Middle frontal gyrus (tissue), 1 donor: Measurements from ENCODE around the gene MNT.

ENCODE experiments used
- DNase-seq: peaks from one replicate; pipeline ENCODE4 v3.0.0-alpha.2; 2015; ENCODE audit warnings: low spot score; ENCODE audit errors: extremely low spot score

MNT gene

GRCh38 chr17:2383628-2384167, 17.2 kb downstream of the MNT start:
- DNase-seq, result no peak

- DNase-seq, result no peak
Observed at GRCh38 chr17:2380950-2381649, 19.8 kb downstream of the MNT start.

- no peak for DNase-seq
Observed at GRCh38 chr17:2380226-2380922, 20.5 kb downstream of the MNT start.

GRCh38 chr17:2379489-2380225, 21.2 kb downstream of the MNT start:
- no peak for DNase-seq

- DNase-seq, result no peak
Observed at GRCh38 chr17:2378905-2379304, 22.0 kb downstream of the MNT start.

GRCh38 chr17:2377659-2378058, 23.2 kb downstream of the MNT start:
- DNase-seq, result peak; percentile 7

- no peak for DNase-seq
Observed at GRCh38 chr17:2376107-2376506, 24.8 kb downstream of the MNT start.

- DNase-seq, result no peak
Observed at GRCh38 chr17:2375406-2375805, 25.5 kb downstream of the MNT start.

- no peak for DNase-seq
Observed at GRCh38 chr17:2374549-2375285, 26.1 kb downstream of the MNT start.

- DNase-seq, result no peak
Observed at GRCh38 chr17:2373179-2373578, 27.7 kb downstream of the MNT start.

- no peak for DNase-seq
Observed at GRCh38 chr17:2372681-2373080, 28.2 kb downstream of the MNT start.

GRCh38 chr17:2372180-2372579, 28.7 kb downstream of the MNT start:
- DNase-seq, result no peak

GRCh38 chr17:2371183-2372130, 29.4 kb downstream of the MNT start:
- no peak for DNase-seq

GRCh38 chr17:2370211-2370589, 30.7 kb downstream of the MNT start:
- no peak for DNase-seq

- DNase-seq, result no peak
Observed at GRCh38 chr17:2369551-2370210, 31.2 kb downstream of the MNT start.

GRCh38 chr17:2369039-2369438, 31.8 kb downstream of the MNT start:
- DNase-seq, result no peak

- DNase-seq, result no peak
Observed at GRCh38 chr17:2368359-2368758, 32.5 kb downstream of the MNT start.

- no peak for DNase-seq
Observed at GRCh38 chr17:2366747-2367494, 33.9 kb downstream of the MNT start.

GRCh38 chr17:2365132-2365531, 35.7 kb downstream of the MNT start:
- no peak for DNase-seq
